ENCODE measurements around the gene CRK.
"Not testable (repeated sequence)": the region's sequence is repeated elsewhere in the genome, so short reads cannot be mapped to it uniquely, and the experiment has no call there.

CRK gene

GRCh38 chr17:1452836-1453235, 3.2 kb downstream of the CRK start:
- Histone ChIP-seq H3K27me3 (ENCODE audit: insufficient read depth, poor library complexity, severe bottlenecking) (no peaks in the 10 kb centered on the region), H3K4me1 (ENCODE audit: insufficient read depth, poor library complexity, severe bottlenecking) (peaks cover 4% of the 10 kb centered on the region), H3K9me3 (ENCODE audit: severe bottlenecking) (no peaks in the 10 kb centered on the region), H3K27ac (ENCODE audit: poor library complexity, severe bottlenecking) (no peak overlapping the region), H3K36me3 (ENCODE audit: low read depth) (peaks cover 32% of the 10 kb centered on the region), H3K4me3 (ENCODE audit: severe bottlenecking) (no peak overlapping the region)
- TF ChIP-seq, protein P1, sequence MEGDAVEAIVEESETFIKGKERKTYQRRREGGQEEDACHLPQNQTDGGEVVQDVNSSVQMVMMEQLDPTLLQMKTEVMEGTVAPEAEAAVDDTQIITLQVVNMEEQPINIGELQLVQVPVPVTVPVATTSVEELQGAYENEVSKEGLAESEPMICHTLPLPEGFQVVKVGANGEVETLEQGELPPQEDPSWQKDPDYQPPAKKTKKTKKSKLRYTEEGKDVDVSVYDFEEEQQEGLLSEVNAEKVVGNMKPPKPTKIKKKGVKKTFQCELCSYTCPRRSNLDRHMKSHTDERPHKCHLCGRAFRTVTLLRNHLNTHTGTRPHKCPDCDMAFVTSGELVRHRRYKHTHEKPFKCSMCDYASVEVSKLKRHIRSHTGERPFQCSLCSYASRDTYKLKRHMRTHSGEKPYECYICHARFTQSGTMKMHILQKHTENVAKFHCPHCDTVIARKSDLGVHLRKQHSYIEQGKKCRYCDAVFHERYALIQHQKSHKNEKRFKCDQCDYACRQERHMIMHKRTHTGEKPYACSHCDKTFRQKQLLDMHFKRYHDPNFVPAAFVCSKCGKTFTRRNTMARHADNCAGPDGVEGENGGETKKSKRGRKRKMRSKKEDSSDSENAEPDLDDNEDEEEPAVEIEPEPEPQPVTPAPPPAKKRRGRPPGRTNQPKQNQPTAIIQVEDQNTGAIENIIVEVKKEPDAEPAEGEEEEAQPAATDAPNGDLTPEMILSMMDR (IDR thresholded peaks at IDR 0.05; ENCODE audit: poor library complexity, severe bottlenecking): no peak
- ATAC-seq (ENCODE audit: low read depth) (no peak), DNase-seq (ENCODE audit: low spot score) (no peak)

DNA sequence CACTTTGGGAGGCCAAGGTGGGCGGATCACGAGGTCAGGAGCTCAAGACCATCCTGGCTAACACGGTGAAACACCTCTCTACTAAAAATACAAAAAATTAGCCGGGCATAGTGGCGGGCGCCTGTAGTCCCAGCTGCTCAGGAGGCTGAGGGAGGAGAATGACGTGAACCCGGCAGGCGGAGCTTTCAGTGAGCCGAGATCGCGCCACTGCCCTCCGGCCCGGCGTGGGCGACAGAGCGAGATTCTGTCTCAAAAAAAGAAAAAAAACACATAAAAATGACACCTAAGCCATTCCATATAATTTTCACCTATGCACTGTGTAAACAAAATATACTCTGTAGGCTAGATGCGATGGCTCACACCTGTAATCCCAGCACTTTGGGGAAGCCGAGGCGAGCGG, 5.8 kb downstream of the CRK start:
- H3K36me3 ChIP-seq (ENCODE audit: low read depth): peaks cover 43% of the 10 kb centered on the region

GRCh38 chr17:1449412-1449967, 6.5 kb downstream of the CRK start:
- Histone ChIP-seq H3K27me3 (ENCODE audit: insufficient read depth, poor library complexity, severe bottlenecking) (no peaks in the 10 kb centered on the region), H3K4me3 (ENCODE audit: severe bottlenecking) (no peak overlapping the region), H3K4me1 (ENCODE audit: insufficient read depth, poor library complexity, severe bottlenecking) (peaks cover 4% of the 10 kb centered on the region), H3K9me3 (ENCODE audit: severe bottlenecking) (no peaks in the 10 kb centered on the region), H3K36me3 (ENCODE audit: low read depth) (peaks cover 43% of the 10 kb centered on the region), H3K27ac (ENCODE audit: poor library complexity, severe bottlenecking) (no peak overlapping the region)
- ATAC-seq (ENCODE audit: low read depth) (no peak), DNase-seq (ENCODE audit: low spot score) (no peak)
- TF ChIP-seq, protein P1 (IDR thresholded peaks at IDR 0.05; ENCODE audit: poor library complexity, severe bottlenecking): no peak

More for the DNA sequence above, 5.8 kb downstream of the CRK start:
- H3K9me3 ChIP-seq (ENCODE audit: severe bottlenecking); H3K4me1 ChIP-seq (ENCODE audit: insufficient read depth, poor library complexity, severe bottlenecking); ATAC-seq (ENCODE audit: low read depth); H3K27ac ChIP-seq (ENCODE audit: poor library complexity, severe bottlenecking); H3K27me3 ChIP-seq (ENCODE audit: insufficient read depth, poor library complexity, severe bottlenecking); DNase-seq (ENCODE audit: low spot score); H3K4me3 ChIP-seq (ENCODE audit: severe bottlenecking): not testable (repeated sequence)

DNA sequence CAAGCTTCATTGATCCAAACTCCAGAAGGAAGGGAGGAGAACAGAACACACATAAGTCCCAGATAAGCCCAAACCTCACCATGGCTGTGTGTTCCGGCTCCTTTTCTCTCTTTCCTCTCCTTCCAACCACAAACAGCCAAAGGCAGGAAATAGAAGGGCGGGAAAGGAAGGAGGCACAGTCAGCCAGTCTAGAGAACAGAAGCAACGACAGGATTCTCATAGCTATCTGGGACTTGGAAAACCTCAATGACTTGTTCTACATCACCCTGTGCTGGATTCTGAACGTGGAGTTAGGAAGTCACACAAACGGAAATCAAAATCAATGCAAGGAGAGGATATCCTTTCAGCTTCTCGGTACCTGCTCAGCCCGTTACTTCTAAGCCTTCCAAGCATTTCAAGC, 9.0 kb downstream of the CRK start:
- Histone ChIP-seq H3K9me3 (ENCODE audit: severe bottlenecking) (no peaks in the 10 kb centered on the region), H3K36me3 (ENCODE audit: low read depth) (peaks cover 23% of the 10 kb centered on the region), H3K4me3 (ENCODE audit: severe bottlenecking) (no peak overlapping the region), H3K27me3 (ENCODE audit: insufficient read depth, poor library complexity, severe bottlenecking) (no peaks in the 10 kb centered on the region), H3K27ac (ENCODE audit: poor library complexity, severe bottlenecking) (no peak overlapping the region), H3K4me1 (ENCODE audit: insufficient read depth, poor library complexity, severe bottlenecking) (no peaks in the 10 kb centered on the region)
- TF ChIP-seq, protein P1 (IDR thresholded peaks at IDR 0.05; ENCODE audit: poor library complexity, severe bottlenecking): no peak
- no peak for ATAC-seq (ENCODE audit: low read depth)
- no peak for DNase-seq (ENCODE audit: low spot score)

GRCh38 chr17:1446201-1446600, 9.8 kb downstream of the CRK start:
- ATAC-seq (ENCODE audit: low read depth): no peak
- Histone ChIP-seq H3K4me3 (ENCODE audit: severe bottlenecking) (no peak overlapping the region), H3K27ac (ENCODE audit: poor library complexity, severe bottlenecking) (no peak overlapping the region), H3K9me3 (ENCODE audit: severe bottlenecking) (no peaks in the 10 kb centered on the region), H3K4me1 (ENCODE audit: insufficient read depth, poor library complexity, severe bottlenecking) (no peaks in the 10 kb centered on the region), H3K27me3 (ENCODE audit: insufficient read depth, poor library complexity, severe bottlenecking) (no peaks in the 10 kb centered on the region), H3K36me3 (ENCODE audit: low read depth) (peaks cover 23% of the 10 kb centered on the region)
- TF ChIP-seq, protein P1 (IDR thresholded peaks at IDR 0.05; ENCODE audit: poor library complexity, severe bottlenecking): no peak
- DNase-seq (ENCODE audit: low spot score): no peak

DNA sequence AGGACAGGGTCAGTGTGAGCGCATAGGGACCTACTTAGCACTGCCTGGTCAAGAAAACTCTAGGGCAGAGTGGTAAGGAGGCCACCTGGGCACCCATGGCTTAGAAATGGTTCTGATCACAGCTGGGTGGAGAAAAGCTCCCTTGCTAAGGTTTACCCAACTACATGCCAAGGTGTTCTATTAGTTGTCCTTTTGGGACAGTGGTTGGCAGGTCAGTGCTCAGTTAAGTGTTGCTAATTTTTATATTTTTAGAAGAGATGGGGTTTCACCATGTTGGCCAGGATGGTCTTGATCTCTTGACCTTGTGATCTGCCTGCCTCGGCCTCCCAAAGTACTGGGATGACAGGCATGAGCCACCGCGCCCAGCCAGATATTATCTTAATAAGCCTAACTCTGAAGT, 10.3 kb downstream of the CRK start:
- not testable (repeated sequence) for H3K4me3 ChIP-seq (ENCODE audit: severe bottlenecking); H3K4me1 ChIP-seq (ENCODE audit: insufficient read depth, poor library complexity, severe bottlenecking); H3K27ac ChIP-seq (ENCODE audit: poor library complexity, severe bottlenecking); H3K27me3 ChIP-seq (ENCODE audit: insufficient read depth, poor library complexity, severe bottlenecking); ATAC-seq (ENCODE audit: low read depth); DNase-seq (ENCODE audit: low spot score); H3K9me3 ChIP-seq (ENCODE audit: severe bottlenecking)
- peaks cover 22% of the 10 kb centered on the region for H3K36me3 ChIP-seq (ENCODE audit: low read depth)

- H3K36me3 ChIP-seq (ENCODE audit: low read depth): peaks cover 21% of the 10 kb centered on the region
- not testable (repeated sequence) for H3K4me1 ChIP-seq (ENCODE audit: insufficient read depth, poor library complexity, severe bottlenecking); H3K27me3 ChIP-seq (ENCODE audit: insufficient read depth, poor library complexity, severe bottlenecking); DNase-seq (ENCODE audit: low spot score); H3K4me3 ChIP-seq (ENCODE audit: severe bottlenecking); H3K9me3 ChIP-seq (ENCODE audit: severe bottlenecking); ATAC-seq (ENCODE audit: low read depth); H3K27ac ChIP-seq (ENCODE audit: poor library complexity, severe bottlenecking)
These were observed 13.3 kb downstream of the CRK start for GRCh38 chr17:1442721-1443120.

Measured in RWPE2 (cell line).